GM18951 (cell line): ENCODE data around the gene ZNF784.

Experiments used
- POLR2A ChIP-seq: IDR thresholded peaks from 4 replicates; pipeline ENCODE4 v1.6.1; 2011; ENCODE audit warnings: mild to moderate bottlenecking; ENCODE audit not compliant: insufficient read length, insufficient read depth; ENCODE audit errors: extremely low read depth
- in situ Hi-C: fragments of 300-500 bp; cut with MboI; formaldehyde crosslinking; loops from one replicate; pipeline ENCODE4 v1.12.0; 2022; ENCODE audit warnings: low sequenced_read_pairs, mixed read lengths, inconsistent platforms; ENCODE audit not compliant: unreplicated experiment

ZNF784 gene

DNA sequence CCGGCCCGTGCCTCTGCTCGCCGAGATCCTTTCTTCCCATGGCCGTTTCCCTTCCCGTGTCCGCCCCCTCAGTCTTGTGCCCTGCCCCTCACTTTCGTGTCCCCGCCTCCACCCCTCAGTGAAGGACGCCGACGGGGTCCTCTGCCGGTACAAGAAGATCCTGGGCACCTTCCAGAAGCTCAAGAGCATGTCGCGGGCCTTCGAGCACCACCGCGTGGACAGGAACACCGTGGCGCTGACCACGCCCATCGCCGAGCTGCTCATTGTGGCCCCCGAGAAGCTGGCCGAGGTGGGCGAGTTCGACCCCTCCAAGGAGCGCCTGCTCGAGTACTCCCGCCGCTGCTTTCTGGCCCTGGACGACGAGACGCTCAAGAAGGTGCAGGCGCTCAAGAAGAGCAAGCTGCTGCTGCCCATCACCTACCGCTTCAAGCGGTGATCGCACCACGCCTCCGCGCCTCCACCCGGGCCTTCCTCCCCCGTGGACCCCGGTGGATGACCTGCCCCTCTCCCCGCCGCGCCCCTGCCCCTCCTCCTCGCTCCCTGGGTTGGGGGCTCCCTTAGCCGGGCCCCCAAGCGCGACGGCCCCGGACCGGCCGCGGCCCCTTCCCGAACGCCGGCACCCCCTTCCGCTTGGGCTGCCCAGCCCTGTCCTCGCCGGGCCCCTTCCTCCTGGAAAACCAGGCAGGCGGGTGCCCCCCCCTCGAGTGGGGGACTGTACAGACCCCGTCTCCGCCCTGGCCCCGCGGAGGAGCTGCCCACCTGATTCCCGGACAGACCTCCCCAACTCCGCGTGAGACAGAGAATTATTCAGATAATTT, 28.2 kb upstream of the ZNF784 start:
- in situ Hi-C loops: no loop called here
- TF ChIP-seq POLR2A: no peak

DNA sequence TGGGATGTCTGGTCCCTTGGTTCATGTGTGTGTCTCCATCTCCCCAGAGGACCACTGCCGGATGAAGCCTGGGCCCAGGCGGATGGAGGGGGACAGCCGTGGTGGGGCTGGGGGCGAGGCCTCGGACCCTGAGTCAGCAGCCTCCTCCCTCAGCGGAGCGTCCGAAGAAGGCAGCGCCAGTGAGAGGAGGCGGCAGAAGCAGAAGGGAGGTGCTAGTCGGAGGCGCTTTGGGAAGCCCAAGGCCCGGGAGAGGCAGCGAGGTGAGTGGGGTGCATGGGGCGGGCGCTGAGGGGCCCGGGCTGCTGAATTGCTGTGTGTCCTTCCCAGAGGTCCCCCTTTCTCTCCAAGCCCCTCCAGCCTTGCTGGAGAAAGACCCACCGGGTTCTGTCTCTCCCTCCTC, 26.9 kb upstream of the ZNF784 start:
- in situ Hi-C loops: no loop called here
- TF ChIP-seq POLR2A: no peak

- TF ChIP-seq POLR2A: no peak
- in situ Hi-C loops: no loop called here
Measured at GRCh38 chr19:55650602-55651230, 26.4 kb upstream of the ZNF784 start.

GRCh38 chr19:55650126-55650557, 25.8 kb upstream of the ZNF784 start:
- TF ChIP-seq POLR2A: no peak
- in situ Hi-C loops: no loop called here

- in situ Hi-C loops: no loop called here
- TF ChIP-seq POLR2A: no peak
Measured at GRCh38 chr19:55649268-55650125, 25.1 kb upstream of the ZNF784 start.

- TF ChIP-seq POLR2A: no peak
- in situ Hi-C loops: no loop called here
Measured at GRCh38 chr19:55648585-55649267, 24.4 kb upstream of the ZNF784 start.

GRCh38 chr19:55647732-55648584, 23.6 kb upstream of the ZNF784 start, which contains the start of gene CCDC106:
CCDC106 (plus strand) TSS chr19:55648212; CDS start chr19:55649047, 835 bp downstream.
- in situ Hi-C loops: no loop called here
- TF ChIP-seq POLR2A: peak; percentile 55

DNA sequence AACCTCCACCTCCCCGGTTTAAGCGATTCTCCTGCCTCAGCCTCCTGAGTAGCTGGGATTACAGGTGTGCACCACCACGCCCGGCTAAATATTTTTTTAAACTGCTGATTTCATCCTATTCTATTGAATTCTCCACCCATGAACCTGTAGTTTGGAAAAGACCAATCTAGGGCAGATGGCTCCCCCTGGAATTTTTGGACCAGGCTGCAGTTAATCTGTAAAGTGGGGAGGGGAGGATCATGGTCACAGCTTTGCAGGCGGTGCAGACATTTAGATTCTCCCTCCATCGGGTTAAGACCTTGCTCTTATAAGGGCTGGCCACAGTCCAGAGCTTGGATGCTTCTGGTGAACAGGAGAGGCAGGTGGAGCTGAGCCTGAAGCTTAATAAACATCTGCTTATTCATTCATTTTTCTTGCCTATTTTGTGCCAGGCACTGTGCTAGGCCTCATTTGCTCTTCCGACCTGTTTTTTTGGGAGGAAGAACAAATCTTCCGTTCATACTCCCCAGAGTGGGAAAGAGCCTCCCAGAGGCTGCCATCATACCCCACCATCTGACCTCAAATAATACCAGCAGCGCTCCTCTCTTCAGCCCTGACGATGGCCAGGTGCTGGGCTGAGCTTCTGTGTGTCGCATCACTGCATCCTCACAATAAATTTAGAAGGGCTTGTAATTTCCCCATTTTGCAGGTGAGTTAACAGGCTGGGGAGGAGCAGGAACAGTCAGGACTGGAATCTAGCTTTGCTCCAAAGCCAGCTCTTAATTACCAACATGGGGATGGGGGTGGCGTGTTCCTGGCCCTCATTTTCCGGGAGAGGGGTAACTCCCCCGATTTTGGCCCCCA, 22.7 kb upstream of the ZNF784 start:
- in situ Hi-C loops: no loop called here
- no peak for TF ChIP-seq POLR2A

GRCh38 chr19:55645512-55645881, 21.1 kb upstream of the ZNF784 start:
- in situ Hi-C loops: no loop called here
- no peak for TF ChIP-seq POLR2A

GRCh38 chr19:55644842-55645511, 20.6 kb upstream of the ZNF784 start:
- no peak for TF ChIP-seq POLR2A
- in situ Hi-C loops: no loop called here
